A172 (cell line): ENCODE data around the gene CYP46A1. TPM values are rescaled to one million over a fixed set of nuclear protein-coding genes. Genes with fewer than 3 reads are reported as not detected.
"Not testable (repeated sequence)": the region's sequence is repeated elsewhere in the genome, so short reads cannot be mapped to it uniquely, and the experiment has no call there.

Source experiments
- DNase-seq: peaks from one replicate; pipeline ENCODE4 v3.0.0-alpha.2; 2015; ENCODE audit warnings: low spot score
- total RNA-seq: library from RNA; depleted of rRNA; stranded (reverse); fragments of >200 nt; shearing (Covaris generic); gene quantifications from 2 replicates; pipeline ENCODE4 v1.2.3, GENCODE V29; 2014

The CYP46A1 gene
- total RNA-seq, 1 experiment from 2014 or later: 0.96 TPM

- no peak for DNase-seq
Measured at GRCh38 chr14:99657645-99658155, 26.4 kb upstream of the CYP46A1 start.

GRCh38 chr14:99658218-99658845, 25.8 kb upstream of the CYP46A1 start:
- DNase-seq: no peak

- no peak for DNase-seq
Measured at GRCh38 chr14:99659333-99659741, 24.8 kb upstream of the CYP46A1 start.

GRCh38 chr14:99660006-99660566, 24.0 kb upstream of the CYP46A1 start:
- no peak for DNase-seq

- DNase-seq: no peak
Measured at GRCh38 chr14:99660794-99661193, 23.3 kb upstream of the CYP46A1 start.

GRCh38 chr14:99661206-99661605, 22.9 kb upstream of the CYP46A1 start:
- not testable (repeated sequence) for DNase-seq

- DNase-seq: no peak
Measured at GRCh38 chr14:99662846-99663245, 21.3 kb upstream of the CYP46A1 start.

GRCh38 chr14:99663386-99664057, 20.6 kb upstream of the CYP46A1 start:
- no peak for DNase-seq

GRCh38 chr14:99664058-99664936, 19.8 kb upstream of the CYP46A1 start:
- DNase-seq: no peak

- no peak for DNase-seq
Measured at GRCh38 chr14:99664937-99665273, 19.2 kb upstream of the CYP46A1 start.

GRCh38 chr14:99666533-99666932, 17.6 kb upstream of the CYP46A1 start:
- no peak for DNase-seq

- DNase-seq: no peak
Measured at GRCh38 chr14:99667045-99667444, 17.1 kb upstream of the CYP46A1 start.

GRCh38 chr14:99667821-99668220, 16.3 kb upstream of the CYP46A1 start:
- DNase-seq: no peak

- no peak for DNase-seq
Measured at GRCh38 chr14:99668307-99669295, 15.5 kb upstream of the CYP46A1 start.

- no peak for DNase-seq
Measured at GRCh38 chr14:99670361-99671234, 13.5 kb upstream of the CYP46A1 start.

GRCh38 chr14:99671235-99672224, 12.6 kb upstream of the CYP46A1 start:
- DNase-seq: no peak

GRCh38 chr14:99672506-99673304, 11.4 kb upstream of the CYP46A1 start:
- DNase-seq: no peak
